Mesothelial cell of epicardium (in vitro differentiated cells): ENCODE data around the gene SSBP3. TPM values are rescaled to one million over a fixed set of nuclear protein-coding genes. Genes with fewer than 3 reads are reported as not detected.

ENCODE experiments used
- DNase-seq, 2 experiments: peaks; one replicate each; pipeline ENCODE4 v3.0.0; 2021; ENCODE audit warnings: low spot score in 2 of 2; ENCODE audit not compliant: unreplicated experiment in 2 of 2
- H3K27ac Mint-ChIP-seq: 2 replicates; pipeline ENCODE4 v1.8.0; 2021; ENCODE audit warnings: mixed read lengths
- H3K27me3 Mint-ChIP-seq: 2 replicates; pipeline ENCODE4 v1.8.0; 2021; ENCODE audit warnings: low read depth, mixed read lengths
- H3K36me3 Mint-ChIP-seq: 2 replicates; pipeline ENCODE4 v1.8.0; 2021; ENCODE audit warnings: mixed read lengths
- H3K4me1 Mint-ChIP-seq: 2 replicates; pipeline ENCODE4 v1.8.0; 2021; ENCODE audit warnings: mixed read lengths
- H3K4me3 Mint-ChIP-seq: 2 replicates; pipeline ENCODE4 v1.8.0; 2021; ENCODE audit warnings: mild to moderate bottlenecking, moderate library complexity, mixed read lengths
- H3K9me3 Mint-ChIP-seq: 2 replicates; pipeline ENCODE4 v1.8.0; 2021; ENCODE audit warnings: mixed read lengths
- total RNA-seq: library from RNA; stranded (reverse); gene quantifications from 3 replicates; pipeline ENCODE4 v1.2.1, GENCODE V29; 2021
- TF ChIP-seq, protein P1 (sequence below): fragments of 200-600 bp; sonication (generic); IDR thresholded peaks from one replicate; pipeline ENCODE4 v1.5.0; 2021; ENCODE audit warnings: antibody characterized with exemption; ENCODE audit not compliant: unreplicated experiment

Gene SSBP3
- total RNA-seq, 1 donor from 2014 or later, result 172 TPM

DNA sequence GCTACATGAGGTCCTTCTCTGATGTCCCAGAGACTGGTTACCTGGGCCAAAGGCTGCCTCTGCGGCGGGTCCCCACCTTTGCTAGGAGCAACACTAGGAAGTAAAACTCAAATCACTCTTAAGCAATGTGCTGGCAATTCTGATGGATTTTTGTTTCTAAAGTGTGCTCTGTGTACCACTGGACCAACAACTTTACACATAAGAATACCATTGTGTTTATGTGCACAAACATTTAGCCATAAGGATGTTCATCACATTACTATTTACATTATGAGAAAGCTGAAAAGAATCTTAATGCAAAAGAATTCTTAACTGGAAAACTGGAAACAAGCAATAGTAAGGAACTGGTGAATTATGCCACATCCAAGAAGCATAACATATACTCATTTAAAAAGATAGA, 38.6 kb downstream of the SSBP3 start:
- TF ChIP-seq, protein P1, sequence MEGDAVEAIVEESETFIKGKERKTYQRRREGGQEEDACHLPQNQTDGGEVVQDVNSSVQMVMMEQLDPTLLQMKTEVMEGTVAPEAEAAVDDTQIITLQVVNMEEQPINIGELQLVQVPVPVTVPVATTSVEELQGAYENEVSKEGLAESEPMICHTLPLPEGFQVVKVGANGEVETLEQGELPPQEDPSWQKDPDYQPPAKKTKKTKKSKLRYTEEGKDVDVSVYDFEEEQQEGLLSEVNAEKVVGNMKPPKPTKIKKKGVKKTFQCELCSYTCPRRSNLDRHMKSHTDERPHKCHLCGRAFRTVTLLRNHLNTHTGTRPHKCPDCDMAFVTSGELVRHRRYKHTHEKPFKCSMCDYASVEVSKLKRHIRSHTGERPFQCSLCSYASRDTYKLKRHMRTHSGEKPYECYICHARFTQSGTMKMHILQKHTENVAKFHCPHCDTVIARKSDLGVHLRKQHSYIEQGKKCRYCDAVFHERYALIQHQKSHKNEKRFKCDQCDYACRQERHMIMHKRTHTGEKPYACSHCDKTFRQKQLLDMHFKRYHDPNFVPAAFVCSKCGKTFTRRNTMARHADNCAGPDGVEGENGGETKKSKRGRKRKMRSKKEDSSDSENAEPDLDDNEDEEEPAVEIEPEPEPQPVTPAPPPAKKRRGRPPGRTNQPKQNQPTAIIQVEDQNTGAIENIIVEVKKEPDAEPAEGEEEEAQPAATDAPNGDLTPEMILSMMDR, result no peak
- Mint-ChIP-seq H3K9me3 (no peaks in the 10 kb centered on the region), H3K4me1 (peaks cover 30% of the 10 kb centered on the region), H3K27me3 (no peaks in the 10 kb centered on the region), H3K4me3 (no peak overlapping the region), H3K36me3 (peaks cover 11% of the 10 kb centered on the region), H3K27ac (no peak overlapping the region)
- DNase-seq, result no peak

DNA sequence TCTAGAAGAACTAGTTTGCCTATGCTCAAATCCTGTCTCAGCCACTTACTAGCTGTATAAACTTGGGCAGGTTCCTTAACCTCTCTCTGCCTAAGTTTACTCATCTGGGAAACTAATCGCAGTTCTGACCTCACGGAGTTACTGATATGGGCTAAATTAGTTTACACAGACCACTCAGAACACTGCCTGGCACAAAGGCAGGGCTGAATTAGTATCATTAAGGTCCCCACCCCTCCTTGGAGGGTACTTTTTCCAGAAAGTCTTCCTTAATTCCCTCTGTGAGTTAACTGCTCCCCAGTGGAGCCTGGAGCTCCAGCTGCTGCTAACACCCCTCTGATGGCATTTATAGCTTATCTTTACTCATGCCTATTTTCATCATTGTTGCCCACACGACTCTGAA, 40.3 kb downstream of the SSBP3 start:
- peaks cover 29% of the 10 kb centered on the region for H3K4me1 Mint-ChIP-seq
- no peaks in the 10 kb centered on the region for H3K9me3 Mint-ChIP-seq
- H3K27me3 Mint-ChIP-seq, result no peaks in the 10 kb centered on the region
- TF ChIP-seq, protein P1, result no peak
- no peak overlapping the region for H3K4me3 Mint-ChIP-seq
- no peak for DNase-seq
- H3K27ac Mint-ChIP-seq, result peak overlapping the region; percentile 56
- peaks cover 11% of the 10 kb centered on the region for H3K36me3 Mint-ChIP-seq

DNA sequence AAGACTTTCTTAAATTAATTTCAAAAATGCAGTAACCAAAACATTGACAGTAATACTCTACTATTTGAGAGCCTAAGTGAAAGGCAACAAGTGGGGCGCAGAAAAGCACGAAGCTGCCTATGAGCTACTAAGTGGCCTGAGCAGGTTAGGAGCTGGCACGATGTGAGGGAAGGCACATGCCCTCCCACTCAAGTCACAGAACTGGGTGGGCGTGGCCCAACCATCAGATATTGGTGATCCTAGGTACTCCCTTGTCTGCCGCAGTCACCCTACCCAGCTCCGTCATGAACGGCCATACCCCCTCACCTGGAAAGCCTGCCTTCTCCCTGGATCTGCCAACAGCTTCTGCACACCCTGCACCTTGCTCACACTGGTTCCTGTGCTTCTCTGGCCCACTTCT, 40.8 kb downstream of the SSBP3 start:
- peaks cover 11% of the 10 kb centered on the region for H3K36me3 Mint-ChIP-seq
- no peaks in the 10 kb centered on the region for H3K27me3 Mint-ChIP-seq
- peaks cover 25% of the 10 kb centered on the region for H3K4me1 Mint-ChIP-seq
- no peak for DNase-seq
- no peaks in the 10 kb centered on the region for H3K9me3 Mint-ChIP-seq
- peak overlapping the region; percentile 56 for H3K27ac Mint-ChIP-seq
- H3K4me3 Mint-ChIP-seq, result no peak overlapping the region
- TF ChIP-seq, protein P1, result no peak

- Mint-ChIP-seq H3K9me3 (no peaks in the 10 kb centered on the region), H3K27ac (no peak overlapping the region), H3K27me3 (no peaks in the 10 kb centered on the region), H3K36me3 (peaks cover 11% of the 10 kb centered on the region), H3K4me3 (no peak overlapping the region), H3K4me1 (peaks cover 29% of the 10 kb centered on the region)
- TF ChIP-seq, protein P1, result no peak
- DNase-seq, result no peak
Observed at GRCh38 chr1:54364995-54365394, 41.2 kb downstream of the SSBP3 start.

- Mint-ChIP-seq H3K27ac (no peak overlapping the region), H3K9me3 (no peaks in the 10 kb centered on the region), H3K4me1 (peaks cover 30% of the 10 kb centered on the region), H3K4me3 (no peak overlapping the region), H3K27me3 (no peaks in the 10 kb centered on the region), H3K36me3 (peaks cover 11% of the 10 kb centered on the region)
- no peak for DNase-seq
- TF ChIP-seq, protein P1, result no peak
Observed at GRCh38 chr1:54364582-54364981, 41.6 kb downstream of the SSBP3 start.

- TF ChIP-seq, protein P1, result no peak
- Mint-ChIP-seq H3K36me3 (peaks cover 9% of the 10 kb centered on the region), H3K27ac (no peak overlapping the region), H3K9me3 (no peaks in the 10 kb centered on the region), H3K4me3 (no peak overlapping the region), H3K27me3 (no peaks in the 10 kb centered on the region), H3K4me1 (peaks cover 32% of the 10 kb centered on the region)
- DNase-seq, result no peak
Observed at GRCh38 chr1:54363925-54364324, 42.3 kb downstream of the SSBP3 start.
